Eye (tissue), 1 donor: Measurements from ENCODE around the gene ATOSB.

Experiments used
- DNase-seq: peaks from one replicate; pipeline ENCODE4 v3.0.0-alpha.2; 2015

The ATOSB gene

DNA sequence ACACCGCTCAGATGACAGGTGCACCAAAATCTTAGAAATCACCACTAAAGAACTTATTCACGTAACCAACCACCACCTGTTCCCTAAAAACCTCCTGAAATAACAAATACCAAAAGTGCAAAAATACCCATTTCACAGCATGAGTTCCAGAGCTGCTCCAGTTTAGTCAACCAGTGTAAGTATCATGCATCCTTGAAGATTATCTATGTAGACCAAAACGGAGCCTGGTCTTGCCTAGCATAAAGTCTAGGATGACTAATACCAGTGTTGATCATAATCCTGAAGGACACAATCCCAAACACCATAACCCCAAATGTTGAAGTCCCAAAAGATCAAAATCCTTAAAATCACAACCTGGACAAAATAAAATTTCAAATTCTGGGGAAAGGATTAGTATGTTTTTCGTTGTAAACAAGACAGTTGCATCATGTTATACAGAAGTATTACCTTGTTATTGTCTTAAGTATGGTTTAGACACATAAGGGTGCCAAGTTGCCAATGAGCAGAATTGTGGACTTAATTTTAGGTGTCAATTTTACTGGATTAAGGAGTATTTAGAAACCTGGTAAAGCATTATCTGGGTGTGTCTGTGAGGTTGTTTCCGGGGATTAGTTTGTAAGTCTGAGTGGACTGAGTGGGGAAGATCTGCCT, 61.4 kb downstream of the ATOSB start:
- DNase-seq = no peak
